HG03108 (cell line): ENCODE results near the gene AP4E1.
"Not testable (repeated sequence)": the region's sequence is repeated elsewhere in the genome, so short reads cannot be mapped to it uniquely, and the experiment has no call there.

Experiments used
- ATAC-seq: cut with Tn5 transposase; IDR thresholded peaks from one replicate; pipeline ENCODE4 v1.9.1; 2021; ENCODE audit warnings: moderate library complexity; ENCODE audit not compliant: unreplicated experiment

The AP4E1 gene

DNA sequence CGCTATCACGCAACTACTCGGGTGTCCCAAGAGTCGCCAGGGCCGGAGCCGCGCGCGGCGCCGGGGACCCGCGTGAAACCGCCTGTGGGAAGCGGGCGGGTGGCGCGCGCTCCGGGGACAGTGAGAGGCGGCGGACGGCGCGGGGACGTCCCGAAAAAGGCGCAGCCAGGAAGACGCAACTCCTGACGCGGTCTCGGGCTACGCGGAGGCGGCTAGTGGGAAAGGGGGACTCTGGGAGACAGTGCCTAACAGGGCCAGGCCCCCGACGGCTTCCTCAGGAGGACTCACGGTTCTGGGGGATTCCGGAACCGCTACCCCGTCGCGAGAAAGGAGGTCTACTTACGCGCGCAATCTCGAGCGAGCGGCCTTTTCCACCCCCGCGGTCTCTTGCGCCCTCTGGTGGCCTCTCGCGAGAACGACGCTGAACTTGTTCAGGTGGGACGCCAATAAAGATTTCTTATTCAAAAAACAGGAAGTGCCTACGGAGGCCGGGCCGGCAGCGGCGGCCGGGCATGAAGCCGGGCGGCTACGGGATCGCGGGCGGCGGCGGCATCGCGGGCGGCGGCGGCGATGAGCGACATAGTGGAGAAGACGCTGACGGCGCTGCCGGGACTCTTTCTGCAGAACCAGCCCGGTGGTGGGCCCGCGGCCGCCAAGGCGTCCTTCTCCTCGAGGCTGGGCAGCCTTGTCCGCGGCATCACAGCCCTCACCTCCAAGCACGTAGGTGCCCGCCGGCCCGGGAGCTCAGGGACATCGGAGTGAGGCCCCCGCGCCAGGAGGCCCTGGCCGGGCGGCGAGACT, at the start of gene AP4E1:
TSS of gene AP4E1 (plus strand) at position 475 of the 801 bp plus-strand sequence. CDS start at position 571, 96 bp downstream.
- ATAC-seq: peak; percentile 41

DNA sequence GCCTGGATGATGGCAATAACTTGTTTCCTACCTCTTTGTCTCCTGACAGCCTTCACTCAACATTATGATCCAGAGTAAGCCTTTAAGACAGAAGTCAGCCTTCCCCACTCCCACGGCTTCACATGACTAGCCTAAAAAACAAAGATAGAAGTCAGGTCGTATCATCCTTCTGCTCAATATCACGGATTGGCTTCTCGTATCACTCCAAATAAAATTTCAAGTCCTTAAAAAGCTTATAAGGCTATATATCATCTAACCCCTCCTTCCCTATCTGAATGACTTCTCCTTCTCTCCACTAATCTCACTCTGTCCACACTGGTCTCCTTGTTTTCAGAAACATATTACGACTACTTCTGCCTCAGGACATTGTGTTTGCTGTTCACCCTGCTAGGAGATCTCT, 47.7 kb upstream of the AP4E1 start:
- ATAC-seq: no peak

DNA sequence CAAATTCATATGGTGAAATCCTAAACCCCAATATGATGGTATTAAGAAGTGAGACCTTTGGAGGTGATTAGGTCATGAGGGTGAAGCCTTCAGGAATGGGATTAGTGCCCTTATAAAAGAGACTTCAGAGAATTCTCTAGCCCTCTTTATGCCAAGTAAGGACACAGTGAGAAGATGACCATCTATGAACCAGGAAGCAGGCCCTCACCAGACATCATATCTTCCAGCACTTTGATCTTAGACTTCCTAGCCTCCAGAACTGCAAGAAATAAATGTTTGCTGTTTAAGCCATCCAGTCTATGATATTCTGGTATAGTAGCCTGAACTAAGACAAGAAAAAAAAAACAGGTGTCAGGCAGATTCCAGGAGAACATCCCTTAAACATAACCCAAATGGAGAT, 45.9 kb upstream of the AP4E1 start:
- ATAC-seq: no peak

DNA sequence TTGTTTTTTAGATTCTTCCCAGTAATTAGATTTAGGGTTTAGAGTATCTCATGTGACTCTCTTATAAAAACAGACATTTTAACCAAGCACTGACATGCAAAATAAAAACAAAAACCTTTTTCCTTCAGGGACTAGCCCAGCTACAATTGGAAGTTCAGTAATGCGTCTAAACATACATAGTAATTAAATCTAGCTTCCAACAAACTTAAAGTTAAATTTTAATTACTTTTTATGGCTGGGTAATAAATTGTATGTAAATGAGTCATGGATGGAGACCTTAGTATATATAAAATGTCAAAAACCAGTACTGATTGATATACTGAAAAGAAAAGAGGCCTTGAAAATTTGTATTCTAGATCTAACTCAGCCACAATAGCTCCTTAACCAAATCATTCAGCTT, 43.6 kb upstream of the AP4E1 start:
- no peak for ATAC-seq

DNA sequence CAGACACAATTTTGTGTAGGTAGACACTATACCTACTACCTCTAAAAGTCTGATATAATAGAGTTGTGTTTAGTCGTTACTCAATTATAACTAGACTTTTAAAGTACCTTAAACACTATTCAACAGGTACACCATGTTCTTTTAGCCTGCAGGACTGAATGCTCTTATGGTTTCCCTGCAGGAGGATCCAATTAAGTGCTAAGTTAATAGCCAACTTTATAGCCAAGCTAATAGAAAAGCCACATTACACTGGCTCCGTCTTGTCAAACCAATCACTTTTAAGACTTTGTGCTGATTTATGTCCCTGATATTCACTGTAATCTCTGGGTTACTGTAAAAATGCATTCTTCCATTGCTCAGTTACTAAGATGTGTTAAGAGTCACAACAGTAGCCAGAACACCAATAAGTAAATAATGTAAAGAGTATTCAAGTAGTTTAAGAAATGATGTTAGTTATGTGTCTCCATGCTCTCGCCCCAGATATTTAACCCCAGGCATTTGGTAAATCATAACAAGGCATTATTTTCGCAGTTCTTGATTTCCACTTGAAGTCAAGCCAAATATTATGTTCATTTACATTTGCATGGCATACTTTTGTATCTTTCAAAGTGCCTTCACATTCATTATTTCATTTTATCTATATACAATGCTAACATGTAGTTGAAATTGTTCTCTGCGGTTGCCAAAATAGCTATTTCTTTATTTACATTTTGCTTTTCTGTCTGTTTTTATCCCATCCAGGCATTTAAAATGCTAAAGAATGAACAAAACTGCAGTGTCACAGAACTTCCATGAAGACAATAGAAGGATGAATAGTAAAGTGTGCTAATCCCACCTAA, 42.7 kb upstream of the AP4E1 start:
- no peak for ATAC-seq

DNA sequence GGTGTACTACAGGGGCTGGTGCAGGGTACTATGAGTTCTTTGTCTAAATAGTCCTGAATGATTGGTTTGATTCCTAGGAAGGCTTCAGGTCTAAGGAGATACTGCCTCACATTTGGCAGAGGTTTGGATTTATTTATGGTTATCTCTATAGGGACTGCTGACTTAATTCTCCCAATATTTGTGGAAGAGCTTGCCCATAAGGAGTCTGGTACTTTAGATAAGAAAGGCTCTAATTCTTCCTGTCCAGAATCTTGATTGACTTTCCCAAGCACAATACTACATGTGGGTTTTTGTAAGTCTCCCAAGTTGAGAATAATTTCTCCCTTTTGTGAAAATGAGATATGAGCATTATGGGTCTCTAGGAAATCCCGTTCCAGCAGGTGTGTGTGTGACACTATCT, 36.7 kb upstream of the AP4E1 start:
- no peak for ATAC-seq

DNA sequence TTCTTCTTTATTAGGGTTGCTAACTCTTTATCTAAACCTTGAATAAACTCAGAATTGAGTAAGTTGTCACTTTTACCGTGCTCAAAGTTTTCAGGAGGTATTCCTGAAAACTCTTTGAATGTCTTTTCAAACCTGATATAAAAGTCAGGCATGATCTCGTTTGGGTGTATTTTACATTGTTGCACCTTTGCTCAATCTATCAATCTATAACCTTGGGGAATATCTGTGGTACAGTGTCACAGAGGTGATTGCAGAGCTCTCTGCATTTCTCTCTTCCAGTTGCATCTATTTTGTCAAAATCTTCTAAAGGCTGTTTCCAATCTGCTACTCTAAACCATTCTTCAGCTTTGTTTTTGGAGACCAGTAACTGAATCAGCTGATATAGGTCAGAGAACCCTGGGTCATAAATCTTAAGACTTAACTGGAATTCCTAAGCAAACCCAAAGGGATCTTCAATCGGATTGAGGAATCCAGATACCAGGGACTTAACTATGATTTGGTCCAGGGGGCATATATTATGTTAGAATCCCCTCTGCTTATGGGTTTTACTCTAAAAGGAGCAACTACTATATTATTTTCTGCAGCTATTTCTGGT, 35.6 kb upstream of the AP4E1 start:
- no peak for ATAC-seq

DNA sequence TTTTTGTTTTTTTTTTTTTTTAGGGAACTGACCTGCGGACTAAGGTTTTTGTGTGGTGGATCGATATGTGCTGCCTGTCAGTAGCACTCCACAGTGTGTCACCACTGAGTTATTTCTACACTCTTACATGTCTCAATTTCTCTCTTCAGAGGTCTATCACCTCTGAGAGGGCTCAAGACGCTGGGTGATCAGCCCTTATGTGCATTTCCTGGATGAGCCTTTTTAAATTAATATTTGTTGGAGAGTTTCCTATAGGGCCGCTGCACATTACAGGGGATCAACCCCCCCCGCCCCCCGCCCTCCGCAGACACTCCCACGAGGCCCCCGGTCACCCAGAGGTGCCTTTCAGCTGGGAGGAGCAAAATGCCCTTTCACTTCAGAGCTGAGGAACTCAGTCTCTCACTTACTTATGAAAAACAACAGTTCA, 34.5 kb upstream of the AP4E1 start:
- ATAC-seq: peak; percentile 49

DNA sequence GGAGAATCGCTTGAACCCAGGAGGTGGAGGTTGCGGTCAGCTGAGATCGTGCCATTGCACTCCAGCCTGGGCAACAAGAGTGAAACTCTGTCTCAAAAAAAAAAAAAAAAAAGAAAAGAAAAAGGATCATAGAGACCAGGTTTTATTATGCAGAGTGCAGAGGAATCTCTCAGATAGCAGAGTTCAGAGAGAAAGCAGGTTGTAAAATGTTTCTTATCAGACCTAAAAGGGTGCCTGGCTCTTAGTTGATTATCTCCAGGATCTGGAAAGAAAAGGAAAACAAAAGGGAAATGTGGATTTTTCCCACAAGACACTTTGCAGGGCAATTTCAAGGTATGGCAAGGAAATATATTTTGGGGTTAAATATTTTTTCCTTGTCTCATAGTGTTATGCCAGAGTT, 33.2 kb upstream of the AP4E1 start:
- ATAC-seq: not testable (repeated sequence)

DNA sequence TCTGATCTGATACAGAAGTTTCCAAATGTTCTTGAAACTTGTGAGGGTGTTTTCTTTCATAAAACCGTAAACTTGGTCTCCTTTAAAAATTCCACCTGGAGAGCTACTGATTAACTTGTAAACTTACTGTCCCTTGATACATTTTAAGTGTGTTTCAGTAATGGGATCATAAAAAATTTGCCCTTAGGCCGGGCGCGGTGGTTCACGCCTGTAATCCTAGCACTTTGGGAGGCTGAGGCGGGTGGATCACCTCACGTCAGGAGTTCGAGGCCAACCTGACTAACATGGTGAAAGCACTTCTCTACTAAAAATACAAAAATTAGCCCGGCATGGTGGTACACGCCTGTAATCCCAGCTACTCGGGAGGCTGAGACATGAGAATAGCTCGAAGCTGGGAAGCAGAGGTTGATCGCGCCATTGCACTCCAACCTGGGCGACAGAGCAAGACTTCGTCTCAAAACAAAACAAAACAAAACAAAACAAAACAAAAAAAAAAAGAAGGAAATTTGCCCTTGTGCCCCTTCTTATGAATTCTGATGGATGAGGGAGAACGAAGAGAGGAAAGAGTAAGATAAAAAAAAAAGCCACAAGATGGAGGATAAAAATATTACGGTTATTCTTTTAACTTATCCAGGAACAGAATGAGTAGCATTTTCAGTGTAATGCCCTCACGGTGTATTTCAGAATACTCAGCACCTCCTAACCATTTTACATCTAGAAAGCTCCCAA, 32.1 kb upstream of the AP4E1 start:
- ATAC-seq: no peak

DNA sequence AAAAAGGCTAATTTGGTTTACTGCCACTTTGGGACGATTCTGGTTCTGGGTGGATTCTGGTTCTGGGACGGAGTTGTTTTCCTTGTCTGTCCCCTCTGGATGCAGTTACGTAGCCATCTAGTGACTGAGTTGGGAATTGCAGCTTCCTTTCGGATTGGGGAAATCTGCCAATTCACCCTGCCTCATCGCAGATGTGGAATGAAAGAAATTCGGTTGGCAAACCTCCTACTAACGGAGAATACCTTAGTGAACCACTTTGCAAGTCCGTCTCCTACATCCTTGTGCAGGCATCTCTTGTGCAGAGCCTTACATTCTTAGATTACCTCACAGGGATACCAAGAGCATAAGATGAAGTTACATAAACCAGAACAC, 31.5 kb upstream of the AP4E1 start:
- no peak for ATAC-seq

DNA sequence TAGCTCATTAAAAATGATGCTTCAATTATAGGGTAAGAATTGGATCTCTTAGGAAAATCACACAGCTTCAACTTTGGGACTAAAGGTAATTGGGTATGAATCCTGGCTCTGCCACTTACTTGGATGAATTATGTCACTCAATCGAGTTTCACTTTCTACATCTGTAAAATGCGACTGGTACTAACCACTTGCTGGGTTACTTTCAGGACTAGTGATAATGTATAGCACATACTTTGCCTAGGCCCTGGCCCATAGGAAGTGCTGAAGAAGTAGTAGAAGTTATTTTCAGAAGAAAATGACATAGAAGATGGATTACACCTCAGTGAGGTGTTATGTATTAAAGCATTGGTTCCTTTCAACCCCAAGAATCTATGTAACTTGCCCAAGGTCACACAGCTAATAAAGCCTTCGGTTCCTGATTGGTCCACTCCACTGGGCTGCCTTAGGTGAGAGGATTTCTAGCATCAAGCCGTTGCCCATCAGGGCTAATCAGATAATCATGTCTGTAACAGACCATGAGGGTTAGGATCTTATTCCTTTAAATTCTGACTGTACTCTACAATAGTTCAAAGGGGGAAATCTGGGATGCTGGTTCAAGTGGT, 29.4 kb upstream of the AP4E1 start:
- peak; percentile 47 for ATAC-seq

DNA sequence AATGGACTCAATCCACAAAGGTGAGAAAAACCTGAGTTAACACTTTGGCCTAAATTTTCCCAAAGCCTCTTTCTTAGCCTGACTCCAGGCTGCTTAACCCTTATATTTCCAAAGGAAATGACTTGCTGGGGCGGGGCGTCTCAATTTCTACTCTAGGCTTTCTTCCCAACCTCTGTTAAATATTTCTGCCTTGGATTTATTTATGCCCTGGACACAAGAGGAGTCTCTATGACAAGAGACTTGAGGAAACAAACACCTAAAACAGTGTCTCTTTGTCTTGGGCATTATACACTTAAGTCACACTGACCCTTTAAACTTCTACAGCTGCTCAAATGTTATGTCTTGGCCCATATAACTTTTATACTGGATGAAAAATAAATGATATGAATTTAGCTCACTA, 28.3 kb upstream of the AP4E1 start:
- no peak for ATAC-seq

DNA sequence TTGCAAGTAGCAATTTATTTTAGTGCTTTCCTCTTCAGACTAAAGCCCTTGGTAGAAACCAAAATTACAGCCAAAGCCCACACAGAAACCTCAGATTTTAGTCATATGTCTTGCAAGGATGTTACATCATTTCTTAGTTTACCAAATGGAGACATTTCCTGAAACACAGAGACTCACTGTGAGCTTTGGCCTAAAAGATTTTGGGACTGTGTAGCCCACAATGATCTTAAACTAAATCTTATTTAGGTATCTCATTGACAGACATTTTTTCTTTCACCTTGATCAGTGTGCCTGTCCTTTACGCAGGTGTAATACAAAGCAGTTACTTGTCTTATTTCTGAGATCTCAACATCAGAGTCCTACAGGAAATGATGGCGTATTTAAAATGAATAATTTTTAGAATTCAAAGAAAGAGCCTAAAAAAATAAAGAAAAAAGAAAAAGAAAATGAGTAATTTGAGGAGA, 27.8 kb upstream of the AP4E1 start:
- ATAC-seq: peak; percentile 33

DNA sequence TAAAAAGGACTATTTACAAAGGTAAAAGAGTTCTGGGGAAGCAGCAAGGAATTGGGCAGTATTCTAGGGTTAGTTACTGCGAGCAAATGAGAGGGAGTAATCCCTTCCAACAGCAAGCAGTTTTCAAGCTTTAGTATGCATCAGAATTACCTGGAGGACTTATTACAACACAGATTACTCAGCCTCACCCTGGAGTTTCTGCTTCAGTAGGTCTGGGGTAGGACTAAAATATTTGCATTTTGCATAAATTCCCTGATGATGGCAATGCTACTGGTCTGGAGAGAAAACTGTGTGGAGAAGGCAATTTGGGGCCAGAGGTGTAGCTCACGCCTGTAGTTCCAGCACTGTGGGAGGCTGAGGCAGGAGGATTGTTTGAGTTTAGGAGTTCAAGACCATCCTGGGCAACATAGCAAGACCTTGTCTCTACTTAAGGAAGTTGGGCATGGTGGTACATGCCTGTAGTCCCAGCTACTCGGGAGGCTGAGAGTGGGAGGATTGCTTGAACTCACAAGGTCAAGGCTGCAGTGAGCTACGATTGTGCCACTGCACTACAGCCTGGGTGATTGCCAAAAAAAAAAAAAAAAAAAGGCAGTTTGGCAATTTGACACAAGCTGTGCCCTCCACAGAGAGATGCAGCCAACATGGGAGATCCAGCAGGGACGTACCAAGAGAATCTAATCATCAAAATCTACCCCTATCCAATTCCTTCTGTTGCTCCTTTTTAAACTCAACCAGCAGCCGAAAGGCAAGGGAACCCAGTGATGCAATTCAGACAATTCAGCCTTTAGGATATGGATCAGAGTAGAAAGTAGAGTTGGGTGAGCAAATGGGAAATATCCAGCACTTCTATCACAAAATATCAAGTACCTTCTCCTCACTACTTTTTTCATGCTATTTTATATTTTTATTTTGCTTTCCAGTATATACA, 27.1 kb upstream of the AP4E1 start:
- no peak for ATAC-seq

DNA sequence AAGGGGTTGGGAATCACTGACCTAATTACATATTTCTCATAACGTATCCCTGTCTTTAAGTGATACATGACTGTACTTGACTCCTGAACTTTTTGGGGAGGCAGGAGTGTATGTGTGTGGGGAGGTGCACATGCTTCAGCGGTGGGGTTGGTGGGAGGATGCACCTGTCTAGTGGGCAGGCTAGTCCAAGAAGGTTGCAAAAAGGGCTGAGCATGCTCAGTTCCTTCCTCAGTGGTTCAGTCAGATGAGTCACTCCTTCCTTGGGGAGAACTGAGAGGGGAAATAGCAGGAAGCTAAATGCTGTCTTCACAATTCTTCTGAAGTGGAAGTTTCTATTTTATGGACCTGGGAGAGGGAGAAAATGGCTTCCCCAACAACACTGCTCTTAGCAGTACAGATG, 24.6 kb upstream of the AP4E1 start:
- ATAC-seq: no peak

DNA sequence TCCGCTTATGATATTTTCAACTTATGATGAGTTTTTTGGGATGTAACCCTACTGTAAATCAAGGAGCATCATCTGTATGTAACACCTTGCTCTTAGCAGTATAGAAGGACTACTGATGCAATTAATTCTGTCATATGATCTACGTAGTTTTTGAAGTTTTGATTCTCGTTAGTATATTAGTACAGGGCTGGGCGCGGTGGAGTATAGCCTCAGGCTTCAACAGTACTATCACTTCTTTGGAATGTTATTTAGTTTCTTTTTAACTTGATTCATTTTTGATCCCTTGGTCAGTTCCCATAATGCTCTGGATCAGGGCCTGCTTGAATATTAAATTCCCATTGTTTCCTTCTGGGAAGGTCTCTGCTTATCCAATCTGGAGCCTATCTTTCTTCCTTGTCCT, 23.9 kb upstream of the AP4E1 start:
- no peak for ATAC-seq

DNA sequence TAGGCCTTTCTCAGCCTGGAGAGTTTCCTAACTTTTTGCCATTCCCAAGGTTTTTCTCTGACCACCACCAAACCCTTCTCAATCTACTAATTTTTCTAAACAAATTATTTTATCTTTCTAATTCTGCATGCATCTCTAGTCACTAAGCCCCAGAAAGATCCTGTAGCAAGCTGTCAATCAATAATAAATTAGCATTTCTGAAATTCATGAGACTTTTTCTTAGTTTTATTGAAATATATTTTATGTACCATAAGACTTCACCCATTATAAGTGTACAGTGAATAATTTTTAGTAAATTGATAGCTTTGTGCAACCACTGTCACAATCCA, 22.4 kb upstream of the AP4E1 start:
- no peak for ATAC-seq

DNA sequence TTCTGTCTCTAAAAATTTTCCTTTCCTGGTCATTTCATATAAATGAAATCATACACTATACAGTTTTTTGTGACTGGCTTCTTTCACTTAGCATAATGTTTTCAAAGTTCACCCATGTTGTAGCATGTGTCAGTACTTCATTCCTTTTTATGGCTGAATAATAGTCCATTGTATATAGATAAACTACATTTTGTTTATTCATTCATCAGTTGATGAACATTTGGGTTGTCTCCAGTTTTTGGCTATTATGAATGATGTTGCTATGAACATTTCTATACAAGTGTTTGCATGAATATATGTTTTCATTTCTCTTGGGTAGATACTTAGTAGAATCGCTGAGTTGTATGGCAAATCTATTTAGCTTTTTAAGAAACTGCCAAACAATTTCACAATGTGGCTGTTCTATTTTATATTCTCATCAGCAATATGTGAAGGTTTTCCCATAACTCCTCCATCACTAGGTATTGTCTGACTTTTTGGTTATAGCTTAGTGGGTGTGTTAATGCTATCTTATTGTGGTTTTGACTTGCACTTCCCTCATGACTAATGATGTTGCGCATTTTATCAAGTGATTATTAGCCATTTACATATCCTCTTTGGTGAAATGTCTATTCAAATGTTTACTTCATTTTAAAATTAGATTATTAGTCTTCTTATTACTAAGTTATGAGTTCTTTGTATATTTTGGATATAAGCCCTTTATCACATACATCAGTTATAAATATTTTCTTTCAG, 21.7 kb upstream of the AP4E1 start:
- ATAC-seq: no peak
